Right atrium auricular region (tissue), 2 donors: ENCODE data around the gene KRTAP27-1. TPM values are rescaled to one million over a fixed set of nuclear protein-coding genes. Genes with fewer than 3 reads are reported as not detected.

ENCODE experiments used
- DNase-seq: peaks from one replicate; pipeline ENCODE4 v3.0.0-alpha.2; 2019; ENCODE audit warnings: low spot score
- H3K27ac ChIP-seq, 2 donors: fragments of 200-600 bp; sonication (generic); 1 replicate in 1 of 2; 2 replicates in 1 of 2; pipeline ENCODE4 v1.5.1; 2016 to 2019
- H3K27me3 ChIP-seq, 2 donors: fragments of 200-600 bp; sonication (generic); one replicate each; pipeline versions ENCODE4 v1.5.1 to v1.6.0; 2017 to 2019
- H3K36me3 ChIP-seq: fragments of 200-600 bp; sonication (generic); one replicate; pipeline ENCODE4 v1.5.1; 2016
- H3K4me1 ChIP-seq, 2 donors: fragments of 200-600 bp; sonication (generic); one replicate each; pipeline versions ENCODE4 v1.5.1 to v1.6.0; 2017 to 2019
- H3K4me3 ChIP-seq, 2 donors: fragments of 200-600 bp; sonication (generic); 1 replicate in 1 of 2; 2 replicates in 1 of 2; pipeline ENCODE4 v1.5.1; 2017 to 2019; ENCODE audit warnings: mild to moderate bottlenecking in 1 of 2, moderate library complexity in 1 of 2
- H3K9me3 ChIP-seq, 2 donors: fragments of 200-600 bp; sonication (generic); one replicate each; pipeline ENCODE4 v1.5.1; 2019
- total RNA-seq, 2 donors: library from RNA; depleted of rRNA; stranded (reverse); fragments of >200 nt; gene quantifications; one replicate each; pipeline ENCODE4 v1.1.0, GENCODE V29; 2016
- TF ChIP-seq, protein P1 (sequence below), 2 donors: fragments of 200-600 bp; sonication (generic); IDR thresholded peaks; one replicate each; pipeline ENCODE4 v1.5.1; 2019; ENCODE audit warnings: antibody characterized with exemption in 2 of 2

Gene KRTAP27-1
- total RNA-seq, 2 donors from 2014 or later, result not detected

- H3K36me3 ChIP-seq, result no peaks in the 10 kb centered on the region
- H3K27me3 ChIP-seq, result no peaks in the 10 kb centered on the region
- H3K4me1 ChIP-seq, result peaks cover 0 to 3% of the 10 kb centered on the region in 2 donors
- no peak overlapping the region for H3K4me3 ChIP-seq
- TF ChIP-seq, protein P1, sequence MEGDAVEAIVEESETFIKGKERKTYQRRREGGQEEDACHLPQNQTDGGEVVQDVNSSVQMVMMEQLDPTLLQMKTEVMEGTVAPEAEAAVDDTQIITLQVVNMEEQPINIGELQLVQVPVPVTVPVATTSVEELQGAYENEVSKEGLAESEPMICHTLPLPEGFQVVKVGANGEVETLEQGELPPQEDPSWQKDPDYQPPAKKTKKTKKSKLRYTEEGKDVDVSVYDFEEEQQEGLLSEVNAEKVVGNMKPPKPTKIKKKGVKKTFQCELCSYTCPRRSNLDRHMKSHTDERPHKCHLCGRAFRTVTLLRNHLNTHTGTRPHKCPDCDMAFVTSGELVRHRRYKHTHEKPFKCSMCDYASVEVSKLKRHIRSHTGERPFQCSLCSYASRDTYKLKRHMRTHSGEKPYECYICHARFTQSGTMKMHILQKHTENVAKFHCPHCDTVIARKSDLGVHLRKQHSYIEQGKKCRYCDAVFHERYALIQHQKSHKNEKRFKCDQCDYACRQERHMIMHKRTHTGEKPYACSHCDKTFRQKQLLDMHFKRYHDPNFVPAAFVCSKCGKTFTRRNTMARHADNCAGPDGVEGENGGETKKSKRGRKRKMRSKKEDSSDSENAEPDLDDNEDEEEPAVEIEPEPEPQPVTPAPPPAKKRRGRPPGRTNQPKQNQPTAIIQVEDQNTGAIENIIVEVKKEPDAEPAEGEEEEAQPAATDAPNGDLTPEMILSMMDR (IDR thresholded peaks at IDR 0.05), result no peak
- no peak overlapping the region for H3K27ac ChIP-seq
- no peaks in the 10 kb centered on the region for H3K9me3 ChIP-seq
- no peak for DNase-seq
Measured at GRCh38 chr21:30351534-30351933, 14.0 kb upstream of the KRTAP27-1 start.

DNA sequence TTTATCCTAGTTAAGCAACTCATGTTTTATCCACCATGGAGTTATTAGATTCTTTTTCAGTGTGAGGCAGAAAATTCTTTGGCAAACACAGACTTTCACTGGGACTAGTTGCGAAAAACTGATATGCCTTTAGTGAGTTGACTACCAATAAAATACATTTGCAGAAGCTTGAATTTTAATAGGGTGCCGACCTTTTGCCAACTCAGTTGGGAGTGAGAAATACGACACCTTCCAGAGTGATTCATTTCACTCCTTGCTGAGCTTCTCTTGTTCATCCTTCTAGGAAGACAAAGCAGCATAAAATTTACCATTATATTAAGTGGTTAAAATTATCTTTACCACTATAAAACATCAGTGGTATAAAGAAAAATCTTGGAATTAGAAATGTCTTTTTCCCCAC, 12.1 kb upstream of the KRTAP27-1 start:
- Histone ChIP-seq H3K36me3 (no peaks in the 10 kb centered on the region), H3K27ac (no peak overlapping the region), H3K4me1 (peaks cover 0 to 3% of the 10 kb centered on the region in 2 donors), H3K4me3 (no peak overlapping the region), H3K9me3 (no peaks in the 10 kb centered on the region), H3K27me3 (no peaks in the 10 kb centered on the region)
- TF ChIP-seq, protein P1 (IDR thresholded peaks at IDR 0.05), result no peak
- DNase-seq, result no peak

- no peaks in the 10 kb centered on the region for H3K36me3 ChIP-seq
- no peak within 1 kb of the TSS for H3K27ac ChIP-seq
- no peak within 1 kb of the TSS for H3K4me3 ChIP-seq
- no peak for DNase-seq
- no peaks in the 10 kb centered on the region for H3K9me3 ChIP-seq
- H3K4me1 ChIP-seq, result peaks cover 0 to 3% of the 10 kb centered on the region in 2 donors
- H3K27me3 ChIP-seq, result no peaks in the 10 kb centered on the region
- TF ChIP-seq, protein P1 (IDR thresholded peaks at IDR 0.05), result no peak
Measured at GRCh38 chr21:30348506-30348905, 11.0 kb upstream of the KRTAP27-1 start, which contains the start of gene KRTAP23-1. KRTAP23-1 (minus strand) TSS chr21:30348606; CDS start chr21:30348606, 0 bp downstream.

- H3K9me3 ChIP-seq, result no peaks in the 10 kb centered on the region
- no peak overlapping the region for H3K4me3 ChIP-seq
- TF ChIP-seq, protein P1 (IDR thresholded peaks at IDR 0.05), result no peak
- no peak overlapping the region for H3K27ac ChIP-seq
- H3K36me3 ChIP-seq, result no peaks in the 10 kb centered on the region
- no peaks in the 10 kb centered on the region for H3K27me3 ChIP-seq
- H3K4me1 ChIP-seq, result peaks cover 0 to under 1% of the 10 kb centered on the region in 2 donors
- DNase-seq, result no peak
Measured at GRCh38 chr21:30345014-30345413, 7.5 kb upstream of the KRTAP27-1 start.

DNA sequence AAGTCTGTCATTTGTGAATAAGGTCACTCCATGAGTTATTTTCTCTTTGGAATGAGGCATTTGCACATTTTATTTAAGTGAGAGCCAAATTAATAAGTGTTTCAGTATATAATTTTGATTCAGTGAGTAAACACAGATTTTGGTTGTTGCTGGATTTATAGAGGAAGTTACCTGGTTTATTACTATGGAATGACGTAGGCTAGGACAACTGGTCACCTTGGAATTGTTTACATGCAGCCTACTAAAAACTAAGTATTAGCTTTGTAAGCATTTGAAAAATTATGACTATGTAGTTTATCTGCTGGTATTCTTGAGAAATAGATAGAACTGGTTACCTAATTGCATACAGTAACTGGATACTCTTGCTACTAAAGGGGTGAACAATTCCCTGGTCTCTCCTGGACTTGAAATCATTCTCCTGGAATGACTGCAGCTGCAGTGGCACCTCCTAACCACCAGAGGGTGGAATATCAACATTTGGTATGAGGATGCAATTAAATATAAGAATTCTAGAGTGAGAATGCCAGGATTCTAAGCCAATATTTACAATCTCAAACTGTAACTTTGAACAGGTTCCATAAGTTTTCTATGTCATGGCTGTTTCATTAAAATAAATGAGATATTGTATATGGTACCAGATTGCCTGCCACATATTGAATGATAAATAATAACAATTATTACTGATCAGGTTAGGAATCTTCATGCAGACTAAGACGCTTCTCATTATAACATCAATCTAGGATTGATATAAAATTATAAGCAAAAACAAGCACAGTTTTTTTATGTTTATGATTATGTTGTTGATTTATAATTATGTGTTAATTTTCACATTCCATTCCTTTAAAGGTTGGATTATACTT, 3.5 kb upstream of the KRTAP27-1 start:
- no peaks in the 10 kb centered on the region for H3K4me1 ChIP-seq
- DNase-seq, result no peak

More for the DNA sequence above, 3.5 kb upstream of the KRTAP27-1 start:
- no peaks in the 10 kb centered on the region for H3K9me3 ChIP-seq
- H3K36me3 ChIP-seq, result no peaks in the 10 kb centered on the region
- no peak overlapping the region for H3K27ac ChIP-seq
- no peak overlapping the region for H3K4me3 ChIP-seq
- no peaks in the 10 kb centered on the region for H3K27me3 ChIP-seq
- TF ChIP-seq, protein P1 (IDR thresholded peaks at IDR 0.05), result peak; percentile 84 to 90
